ENCODE measurements around the gene RASSF5.

- TF ChIP-seq CTCF (IDR thresholded peaks at IDR 0.05) (no peak), EP300 (IDR thresholded peaks at IDR 0.05; ENCODE audit: borderline replicate concordance in 1 of 2, low read depth in 1 of 2, low read length in 1 of 2) (no peak), YY1 (IDR thresholded peaks at IDR 0.05; ENCODE audit: low read depth) (no peak), FOXJ3 (CRISPR knock-in tag; IDR thresholded peaks at IDR 0.05) (no peak), POLR2AphosphoS5 (IDR thresholded peaks at IDR 0.05; ENCODE audit: low read depth, low read length) (no peak), JUND (IDR thresholded peaks at IDR 0.05) (no peak)
Observed at GRCh38 chr1:206517784-206518183, 10.5 kb downstream of the RASSF5 start.
